Hepatocyte (in vitro differentiated cells): ENCODE data around the gene PDGFRA. TPM values are rescaled to one million over a fixed set of nuclear protein-coding genes. Genes with fewer than 3 reads are reported as not detected.
A peak's percentile ranks its signal among the peaks of the same experiment; 100 is the strongest.

Experiments used
- DNase-seq: peaks from one replicate; pipeline ENCODE4 v3.0.0-alpha.2; 2016; ENCODE audit warnings: low spot score
- H2AFZ ChIP-seq: fragments of 200-600 bp; sonication (generic); 2 replicates; pipeline ENCODE4 v1.6.0; 2016; ENCODE audit warnings: antibody characterized with exemption, mild to moderate bottlenecking
- H3K27ac ChIP-seq: fragments of 200-600 bp; sonication (generic); 2 replicates; pipeline ENCODE4 v1.5.1; 2016; ENCODE audit warnings: mild to moderate bottlenecking
- H3K27me3 ChIP-seq: fragments of 200-600 bp; sonication (generic); 2 replicates; pipeline ENCODE4 v1.6.1; 2016
- H3K36me3 ChIP-seq: fragments of 200-600 bp; sonication (generic); replicated peaks from 2 replicates; pipeline ENCODE4 v1.5.1; 2016; ENCODE audit warnings: low read depth; ENCODE audit not compliant: insufficient read depth
- H3K4me1 ChIP-seq: fragments of 200-600 bp; sonication (generic); 2 replicates; pipeline ENCODE4 v1.5.1; 2016; ENCODE audit warnings: mild to moderate bottlenecking, moderate library complexity; ENCODE audit not compliant: insufficient read depth
- H3K4me2 ChIP-seq: fragments of 200-600 bp; sonication (generic); 2 replicates; pipeline ENCODE4 v1.6.0; 2016
- H3K4me3 ChIP-seq: fragments of 200-600 bp; sonication (generic); 2 replicates; pipeline ENCODE4 v1.5.1; 2016; ENCODE audit warnings: mild to moderate bottlenecking
- H3K79me2 ChIP-seq: fragments of 200-600 bp; sonication (generic); 2 replicates; pipeline ENCODE4 v1.6.0; 2017; ENCODE audit warnings: mild to moderate bottlenecking
- H3K9me2 ChIP-seq: fragments of 200-600 bp; sonication (generic); replicated peaks from 2 replicates; pipeline ENCODE4 v1.6.0; 2017; ENCODE audit warnings: mild to moderate bottlenecking; ENCODE audit not compliant: insufficient read depth
- H3K9me3 ChIP-seq: fragments of 200-600 bp; sonication (generic); 2 replicates; pipeline ENCODE4 v1.5.1; 2016; ENCODE audit warnings: low read depth, mild to moderate bottlenecking
- H4K20me1 ChIP-seq: fragments of 200-600 bp; sonication (generic); 2 replicates; pipeline ENCODE4 v1.6.0; 2016; ENCODE audit warnings: mild to moderate bottlenecking; ENCODE audit not compliant: insufficient read depth, poor library complexity, severe bottlenecking
- CTCF ChIP-seq: fragments of 200-600 bp; sonication (generic); IDR thresholded peaks from 2 replicates; pipeline ENCODE4 v1.5.1; 2016; ENCODE audit warnings: antibody characterized with exemption, mild to moderate bottlenecking; ENCODE audit not compliant: poor library complexity
- EZH2 ChIP-seq: fragments of 200-600 bp; sonication (generic); IDR thresholded peaks from 2 replicates; pipeline ENCODE4 v1.6.1; 2016; ENCODE audit warnings: antibody characterized with exemption, mild to moderate bottlenecking, borderline replicate concordance
- EZH2phosphoT487 ChIP-seq: fragments of 200-600 bp; sonication (generic); IDR thresholded peaks from one replicate; pipeline ENCODE4 v1.6.1; 2018; ENCODE audit warnings: antibody characterized with exemption, mild to moderate bottlenecking, low read depth, moderate library complexity; ENCODE audit not compliant: unreplicated experiment, severe bottlenecking
- WGBS: methylation state at CpG from one replicate; pipeline ENCODE4 v1.1.6; 2016; ENCODE audit warnings: low lambda C conversion rate; ENCODE audit errors: missing lambda C conversion rate; 5-methylcytosine and 5-hydroxymethylcytosine counted together
- polyA plus RNA-seq: library from polyadenylated mRNA; unstranded; fragments of >200 nt; fragmentation: Nextera tagmentation; extraction: Ambion mirVana; gene quantifications from 2 replicates; pipeline ENCODE4 v1.2.1, GENCODE V29; 2016
- total RNA-seq: library from RNA; depleted of rRNA; stranded (reverse); fragments of >200 nt; gene quantifications from 2 replicates; pipeline ENCODE4 v1.2.3, GENCODE V29; 2014

Gene PDGFRA
- total and polyA plus RNA-seq, 2 experiments from 2014 or later, result 36.3 to 117 TPM

DNA sequence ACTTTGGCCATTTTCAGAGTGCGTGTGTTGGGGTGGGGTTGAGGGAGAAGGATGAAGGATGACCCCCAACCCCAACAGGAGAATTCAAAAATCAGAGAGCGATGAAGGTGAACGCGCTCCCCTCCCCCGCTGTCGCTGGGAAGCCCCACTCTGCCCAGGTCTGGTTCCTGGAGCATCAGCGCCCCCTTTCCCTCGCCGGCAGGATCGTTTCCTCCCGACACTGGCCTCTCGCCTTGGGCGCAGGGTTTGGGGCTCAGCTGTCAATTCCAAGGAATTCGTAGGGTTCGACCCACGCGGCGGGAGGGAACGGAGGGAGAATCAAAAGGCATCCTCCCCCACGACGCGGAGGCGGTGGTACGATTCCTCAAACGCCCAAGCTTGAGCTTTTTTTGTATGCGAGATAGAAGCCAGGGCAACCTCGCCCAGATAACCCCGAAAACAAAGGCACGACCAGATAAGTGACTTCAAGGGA, 1.0 kb upstream of the PDGFRA start:
- Histone ChIP-seq H3K4me3 (peak overlapping the region; percentile 77), H3K4me2 (peak overlapping the region; percentile 97), H2AFZ (peak overlapping the region; percentile 41), H3K4me1 (peaks cover 19% of the 10 kb centered on the region), H3K27me3 (peaks cover 51% of the 10 kb centered on the region), H3K9me2 (no peaks in the 10 kb centered on the region), H3K9me3 (no peaks in the 10 kb centered on the region), H4K20me1 (no peaks in the 10 kb centered on the region), H3K36me3 (no peaks in the 10 kb centered on the region), H3K27ac (peak overlapping the region; percentile 96), H3K79me2 (peaks cover 36% of the 10 kb centered on the region)
- peak; percentile 91 for DNase-seq
- 1% methylated on average over 28 of the region's 29 CpGs for WGBS
- TF ChIP-seq EZH2phosphoT487 (no peak), CTCF (peak; percentile 88)

DNA sequence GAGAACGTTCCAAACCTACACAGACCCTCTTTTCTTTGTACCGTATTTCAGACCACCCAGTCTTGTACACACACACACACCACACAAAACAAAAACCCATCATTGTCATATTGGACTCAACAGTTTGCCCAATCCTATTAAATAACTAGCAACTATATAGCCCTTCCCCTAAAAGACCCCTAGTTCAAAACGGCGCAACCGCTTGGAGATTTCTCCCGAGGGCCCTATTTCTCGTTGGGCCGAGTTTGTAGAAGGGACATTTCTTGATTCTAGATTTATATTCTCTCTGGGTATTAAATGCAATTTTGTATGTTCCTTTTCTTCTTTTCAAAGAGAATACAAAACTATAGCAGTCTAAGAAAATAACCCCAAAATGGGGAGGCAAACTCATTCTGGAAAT, 547 bp upstream of the PDGFRA start:
- Histone ChIP-seq H3K27ac (peak overlapping the region; percentile 96), H3K4me3 (peak overlapping the region; percentile 43), H4K20me1 (no peaks in the 10 kb centered on the region), H3K4me1 (peaks cover 19% of the 10 kb centered on the region), H3K9me3 (no peaks in the 10 kb centered on the region), H3K4me2 (peak overlapping the region; percentile 97), H3K36me3 (no peaks in the 10 kb centered on the region), H3K79me2 (peaks cover 38% of the 10 kb centered on the region), H2AFZ (peak overlapping the region; percentile 19), H3K27me3 (peaks cover 51% of the 10 kb centered on the region), H3K9me2 (no peaks in the 10 kb centered on the region)
- TF ChIP-seq CTCF, result no peak
- no peak for TF ChIP-seq EZH2
- TF ChIP-seq EZH2phosphoT487, result no peak
- DNase-seq, result no peak
- WGBS, result 3% methylated on average over 8 of the region's 8 CpGs

DNA sequence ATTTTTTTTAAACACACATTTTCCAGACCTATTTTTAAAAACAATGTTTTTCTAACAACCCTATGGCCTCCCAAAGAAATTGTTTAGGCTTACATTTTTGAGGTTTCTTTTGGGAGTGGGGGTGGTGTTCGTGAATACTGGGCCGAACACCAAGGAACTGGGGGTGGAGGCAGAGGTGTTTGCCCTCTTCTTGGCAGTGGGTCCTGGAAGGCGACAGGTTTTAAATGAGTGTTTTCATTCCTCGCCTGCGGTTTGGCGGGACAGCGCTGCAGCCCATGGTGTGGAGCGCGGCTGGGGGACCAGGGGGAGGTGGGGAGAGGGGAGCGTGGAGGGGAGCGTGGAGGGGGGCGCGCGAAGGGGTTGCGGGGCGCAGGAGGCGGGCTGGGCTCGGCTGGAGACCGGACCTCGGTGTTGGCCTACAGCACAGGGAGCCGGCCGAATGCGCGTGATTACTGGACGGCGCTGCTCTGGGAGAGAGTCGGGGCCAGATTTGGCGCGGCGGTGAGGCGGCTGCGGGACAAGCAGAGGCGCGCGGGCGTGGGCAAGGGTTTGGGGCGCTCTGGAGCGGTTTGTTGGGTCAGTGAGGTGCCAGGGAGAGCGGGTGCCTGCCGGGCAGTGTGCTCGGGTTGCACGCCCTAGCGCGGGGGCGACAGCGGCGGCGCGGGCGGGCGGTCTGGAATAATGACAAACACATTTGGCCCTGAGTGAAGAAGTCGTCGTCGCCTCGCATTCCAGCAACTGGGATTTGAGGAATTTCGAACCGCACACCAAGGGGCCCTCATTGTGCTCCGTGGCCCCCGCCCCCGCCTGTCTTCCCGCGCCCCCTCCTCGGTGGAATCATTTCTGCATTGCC, 764 bp downstream of the PDGFRA start:
- Histone ChIP-seq H2AFZ (peak overlapping the region; percentile 18), H3K36me3 (no peaks in the 10 kb centered on the region), H3K4me2 (peak overlapping the region; percentile 97), H3K27ac (peak overlapping the region; percentile 96), H3K27me3 (peaks cover 45% of the 10 kb centered on the region), H3K4me3 (peak overlapping the region; percentile 94), H3K4me1 (peaks cover 21% of the 10 kb centered on the region), H3K9me3 (no peaks in the 10 kb centered on the region), H3K79me2 (peaks cover 49% of the 10 kb centered on the region), H4K20me1 (peaks cover 5% of the 10 kb centered on the region), H3K9me2 (no peaks in the 10 kb centered on the region)
- peak; percentile 34 for DNase-seq
- TF ChIP-seq EZH2phosphoT487 (no peak), EZH2 (peak; percentile 15)
- WGBS, result 2% methylated on average over 30 of the region's 63 CpGs
